Stimulated activated CD4-positive, alpha-beta T cell treated with anti-CD3 and anti-CD28 coated beads, TNF-alpha, amount 100 ng/mL, for 24 hours (primary cell): Measurements from ENCODE around the gene DGKA.
A peak's percentile ranks its signal among the peaks of the same experiment; 100 is the strongest.
"Not testable (repeated sequence)": the region's sequence is repeated elsewhere in the genome, so short reads cannot be mapped to it uniquely, and the experiment has no call there.

Experiments used
- DNase-seq, 3 experiments: peaks; one replicate each; pipeline ENCODE4 v3.0.0-alpha.2; 2020; ENCODE audit warnings: low read depth in 3 of 3

DGKA gene

DNA sequence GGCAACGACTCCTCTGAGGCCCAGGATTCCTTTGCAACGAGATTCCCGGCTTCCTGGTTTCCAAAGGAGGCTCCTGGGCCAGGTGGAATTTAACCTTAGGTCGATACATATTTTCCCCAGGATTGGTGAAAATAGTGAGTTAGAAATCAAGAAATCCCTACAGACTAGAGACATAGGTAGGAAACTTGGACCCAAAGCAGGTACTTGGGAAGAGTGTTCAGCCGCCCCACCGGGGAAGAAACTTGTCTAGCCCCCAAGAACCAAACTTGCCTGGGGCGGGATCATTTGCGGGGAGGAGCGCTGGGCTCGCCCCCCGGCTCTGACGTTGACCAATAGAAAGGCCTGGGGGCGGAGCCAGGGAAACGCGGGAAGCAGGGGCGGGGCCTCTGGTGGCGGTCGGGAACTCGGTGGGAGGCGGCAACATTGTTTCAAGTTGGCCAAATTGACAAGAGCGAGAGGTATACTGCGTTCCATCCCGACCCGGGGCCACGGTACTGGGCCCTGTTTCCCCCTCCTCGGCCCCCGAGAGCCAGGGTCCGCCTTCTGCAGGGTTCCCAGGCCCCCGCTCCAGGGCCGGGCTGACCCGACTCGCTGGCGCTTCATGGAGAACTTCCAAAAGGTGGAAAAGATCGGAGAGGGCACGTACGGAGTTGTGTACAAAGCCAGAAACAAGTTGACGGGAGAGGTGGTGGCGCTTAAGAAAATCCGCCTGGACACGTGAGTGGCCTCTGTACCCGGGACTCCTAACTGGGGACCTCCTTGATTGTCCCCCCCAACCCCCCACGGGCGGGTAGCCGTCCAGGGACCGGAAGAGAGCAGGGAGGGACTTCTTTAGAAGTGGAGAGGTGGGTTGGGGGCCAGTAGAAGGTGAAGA is 35.7 kb downstream of the DGKA start, which contains the start of gene CDK2:
Gene CDK2, plus strand, starts transcription at position 423 of the 874 bp plus-strand sequence. Its CDS starts 179 bp downstream, at position 602.
- DNase-seq: peak; percentile 84 to 95 (median 87)

DNA sequence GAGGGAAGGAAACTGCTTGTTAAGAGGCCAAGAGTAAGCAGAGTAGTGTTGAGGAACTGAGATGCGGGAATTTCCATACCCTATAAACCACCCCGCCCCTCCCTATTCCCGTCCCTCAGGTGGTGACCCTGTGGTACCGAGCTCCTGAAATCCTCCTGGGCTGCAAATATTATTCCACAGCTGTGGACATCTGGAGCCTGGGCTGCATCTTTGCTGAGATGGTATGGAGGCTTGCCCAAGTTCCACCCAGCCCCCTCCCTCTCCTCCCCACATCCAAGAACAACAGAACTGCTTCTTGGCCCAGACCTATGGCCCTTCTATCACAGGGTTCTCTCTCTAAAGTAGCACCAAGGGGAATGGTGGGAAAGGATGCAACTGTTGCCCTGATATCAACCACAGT is 38.4 kb downstream of the DGKA start:
- no peak for DNase-seq

DNA sequence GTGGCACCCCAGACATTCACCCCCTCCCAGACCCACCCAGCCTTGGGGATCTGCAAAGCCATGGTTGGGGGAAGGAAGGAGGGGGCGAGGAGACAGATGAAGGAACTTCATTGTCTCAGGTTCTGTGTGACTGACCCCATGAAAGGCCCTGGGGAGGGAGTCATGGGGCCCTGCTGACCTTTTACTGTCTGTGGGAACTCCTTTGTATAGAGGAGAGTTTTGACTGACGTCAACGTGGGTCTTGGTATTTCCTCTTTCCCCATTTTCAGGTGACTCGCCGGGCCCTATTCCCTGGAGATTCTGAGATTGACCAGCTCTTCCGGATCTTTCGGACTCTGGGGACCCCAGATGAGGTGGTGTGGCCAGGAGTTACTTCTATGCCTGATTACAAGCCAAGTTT is 39.8 kb downstream of the DGKA start:
- no peak for DNase-seq

DNA sequence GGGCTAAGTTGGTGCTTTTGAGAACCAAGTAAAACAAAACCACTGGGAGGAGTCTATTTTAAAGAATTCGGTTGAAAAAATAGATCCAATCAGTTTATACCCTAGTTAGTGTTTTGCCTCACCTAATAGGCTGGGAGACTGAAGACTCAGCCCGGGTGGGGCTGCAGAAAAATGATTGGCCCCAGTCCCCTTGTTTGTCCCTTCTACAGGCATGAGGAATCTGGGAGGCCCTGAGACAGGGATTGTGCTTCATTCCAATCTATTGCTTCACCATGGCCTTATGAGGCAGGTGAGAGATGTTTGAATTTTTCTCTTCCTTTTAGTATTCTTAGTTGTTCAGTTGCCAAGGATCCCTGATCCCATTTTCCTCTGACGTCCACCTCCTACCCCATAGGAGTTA is 41.1 kb downstream of the DGKA start:
- no peak for DNase-seq

DNA sequence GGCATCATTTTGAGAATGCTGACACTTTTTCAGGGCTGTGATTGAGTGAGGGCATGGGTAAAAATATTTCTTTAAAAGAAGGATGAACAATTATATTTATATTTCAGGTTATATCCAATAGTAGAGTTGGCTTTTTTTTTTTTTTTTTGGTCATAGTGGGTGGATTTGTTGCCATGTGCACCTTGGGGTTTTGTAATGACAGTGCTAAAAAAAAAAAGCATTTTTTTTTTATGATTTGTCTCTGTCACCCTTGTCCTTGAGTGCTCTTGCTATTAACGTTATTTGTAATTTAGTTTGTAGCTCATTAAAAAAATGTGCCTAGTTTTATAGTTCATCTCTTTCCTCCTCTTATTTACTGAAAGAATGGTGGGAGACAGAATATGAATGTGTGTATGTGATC is 41.5 kb downstream of the DGKA start:
- DNase-seq: no peak

DNA sequence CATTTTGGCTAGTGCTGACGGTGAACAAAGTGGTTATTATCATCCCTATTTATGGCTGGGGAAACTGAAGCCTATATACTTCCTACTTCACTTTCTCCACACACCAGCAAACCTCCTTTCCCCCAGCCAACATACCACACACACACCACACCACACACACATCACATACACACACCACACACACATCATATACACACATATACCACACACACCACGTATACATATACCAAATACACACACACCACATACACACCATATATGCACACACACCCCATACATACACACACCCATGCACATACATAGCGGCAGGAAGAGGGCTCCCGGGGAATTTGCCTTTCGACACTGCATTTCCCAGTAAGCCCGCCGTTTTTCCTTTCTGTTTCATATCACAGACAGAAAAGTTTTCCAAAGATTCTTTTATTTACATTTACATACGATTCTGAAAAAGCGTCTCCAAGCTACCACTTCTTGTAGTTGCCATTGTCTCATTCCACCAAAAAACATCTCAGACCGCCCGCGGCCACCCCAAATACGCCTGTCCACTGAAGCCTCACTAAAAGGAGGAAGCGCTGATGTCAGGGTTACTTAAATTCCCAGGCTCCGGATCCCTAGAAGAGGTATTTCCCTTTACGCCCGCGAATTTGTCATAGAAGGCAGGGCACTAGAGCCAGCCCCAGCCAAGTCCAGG is 42.1 kb downstream of the DGKA start:
- no peak for DNase-seq

DNA sequence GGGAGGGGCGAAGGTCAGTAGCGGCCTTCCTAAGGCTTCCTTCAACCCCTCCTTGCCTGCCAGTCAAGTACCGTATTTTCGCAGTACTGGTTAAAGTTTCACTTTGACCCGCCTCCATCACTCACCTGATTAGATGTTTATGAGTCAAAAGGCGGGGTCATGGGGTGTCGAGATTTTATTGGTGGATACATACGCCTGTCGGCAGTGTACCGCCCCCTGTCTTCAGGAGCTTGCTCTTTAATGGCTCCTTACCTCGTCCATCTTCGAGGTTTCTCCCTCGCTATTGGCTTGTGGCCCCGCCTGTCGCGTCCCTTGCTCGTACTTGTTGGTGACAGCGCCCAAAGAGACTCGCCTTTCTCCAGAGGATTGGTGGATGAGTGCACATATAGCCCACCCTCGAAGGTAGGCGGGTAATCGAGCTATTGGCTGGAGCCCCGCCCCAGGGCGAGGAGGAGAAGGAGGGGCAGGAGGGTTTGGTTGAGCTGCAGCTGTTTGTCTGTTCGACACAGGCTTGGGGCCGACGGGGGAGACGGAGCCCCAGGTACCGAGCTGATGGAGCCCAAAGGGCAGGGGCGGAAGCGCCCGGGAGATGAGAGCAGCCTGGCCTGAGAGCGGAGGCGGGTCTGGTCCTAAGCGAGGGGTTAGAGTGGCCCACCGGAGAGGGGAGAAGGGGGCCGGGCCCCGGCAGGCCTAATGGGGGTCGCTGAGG is 42.8 kb downstream of the DGKA start, which contains the start of gene RAB5B:
Gene RAB5B, plus strand, starts transcription at position 480 of the 709 bp plus-strand sequence. CDS start 12,883 bp downstream, outside the sequence.
- DNase-seq: peak; percentile 91 to 97 (median 96)

DNA sequence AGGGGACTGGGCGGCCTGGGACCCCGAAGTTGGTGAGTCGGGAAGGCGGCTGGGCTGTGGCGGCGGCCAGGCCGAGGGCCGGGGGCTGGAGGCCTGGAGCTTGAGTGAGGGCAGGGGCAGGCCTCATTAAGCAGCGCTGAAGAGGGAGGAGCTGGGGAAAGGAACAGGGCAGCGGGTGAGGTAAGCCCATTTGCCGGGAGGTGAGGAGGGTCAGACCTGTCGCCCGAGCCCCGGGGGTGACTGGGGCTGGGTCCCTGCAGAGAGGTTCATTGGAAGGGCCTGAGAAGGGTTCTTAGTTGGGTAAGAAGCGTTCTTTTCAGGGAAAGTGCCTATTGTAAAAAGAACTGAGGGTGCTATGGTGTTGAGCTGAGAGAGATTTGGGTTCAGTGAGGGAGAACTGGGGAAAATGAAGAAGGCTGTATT is 43.4 kb downstream of the DGKA start:
- DNase-seq: peak in 1 of 3 experiments; percentile 30

DNA sequence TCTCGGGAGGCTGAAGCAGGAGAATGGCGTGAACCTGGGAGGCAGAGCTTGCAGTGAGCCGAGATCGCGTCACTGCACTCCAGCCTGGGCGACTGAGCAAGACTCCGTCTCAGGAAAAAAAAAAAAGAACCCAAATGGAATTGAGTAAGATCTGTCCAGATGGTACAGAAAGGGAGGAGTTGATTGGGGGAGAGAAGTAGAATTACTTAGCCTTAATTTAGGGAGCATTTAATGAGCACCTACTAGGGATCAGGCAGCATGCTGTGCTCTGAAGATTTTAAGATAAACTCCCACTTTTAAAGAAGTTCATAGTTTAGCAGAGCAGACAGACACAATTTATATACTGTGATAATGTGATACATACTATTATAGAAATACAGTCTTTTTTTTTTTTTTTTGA is 47.4 kb downstream of the DGKA start:
- DNase-seq: no peak

DNA sequence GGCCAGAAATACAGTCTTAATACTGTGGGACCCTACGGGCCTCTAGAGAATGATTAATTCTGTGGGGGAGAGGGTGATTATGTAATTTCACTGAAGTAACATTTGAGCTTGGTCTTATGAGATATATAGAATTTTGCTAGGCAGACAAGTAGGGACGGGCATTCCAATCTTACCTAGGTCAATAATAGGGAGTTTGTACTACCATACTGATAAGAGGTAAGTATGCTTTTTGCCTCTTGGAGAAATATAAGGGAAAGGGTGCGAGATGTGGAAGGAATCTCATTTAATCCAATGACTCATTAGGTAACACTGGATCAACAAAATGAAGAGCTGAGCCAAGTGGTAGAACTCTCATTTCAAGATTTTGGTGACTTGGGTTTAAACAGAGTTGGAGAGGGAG is 48.1 kb downstream of the DGKA start:
- DNase-seq: no peak

DNA sequence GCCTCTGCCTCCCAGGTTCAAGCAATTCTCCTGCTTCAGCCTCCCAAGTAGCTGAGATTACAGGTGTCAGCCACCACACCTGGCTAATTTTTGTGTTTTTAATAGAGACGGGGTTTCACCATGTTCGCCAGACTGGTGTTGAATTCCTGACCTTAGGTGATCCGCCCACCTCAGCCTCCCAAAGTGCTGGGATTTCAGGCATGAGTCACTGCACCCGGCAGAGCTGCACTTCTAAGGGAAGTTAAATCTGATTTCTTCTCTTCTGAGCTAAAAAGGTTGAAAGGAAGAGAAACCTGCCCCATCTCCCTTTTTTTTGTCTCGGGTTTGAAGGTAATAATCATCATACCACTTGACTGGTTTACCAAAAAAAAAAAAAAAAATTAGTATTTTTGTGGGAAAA is 50.9 kb downstream of the DGKA start:
- not testable (repeated sequence) for DNase-seq

DNA sequence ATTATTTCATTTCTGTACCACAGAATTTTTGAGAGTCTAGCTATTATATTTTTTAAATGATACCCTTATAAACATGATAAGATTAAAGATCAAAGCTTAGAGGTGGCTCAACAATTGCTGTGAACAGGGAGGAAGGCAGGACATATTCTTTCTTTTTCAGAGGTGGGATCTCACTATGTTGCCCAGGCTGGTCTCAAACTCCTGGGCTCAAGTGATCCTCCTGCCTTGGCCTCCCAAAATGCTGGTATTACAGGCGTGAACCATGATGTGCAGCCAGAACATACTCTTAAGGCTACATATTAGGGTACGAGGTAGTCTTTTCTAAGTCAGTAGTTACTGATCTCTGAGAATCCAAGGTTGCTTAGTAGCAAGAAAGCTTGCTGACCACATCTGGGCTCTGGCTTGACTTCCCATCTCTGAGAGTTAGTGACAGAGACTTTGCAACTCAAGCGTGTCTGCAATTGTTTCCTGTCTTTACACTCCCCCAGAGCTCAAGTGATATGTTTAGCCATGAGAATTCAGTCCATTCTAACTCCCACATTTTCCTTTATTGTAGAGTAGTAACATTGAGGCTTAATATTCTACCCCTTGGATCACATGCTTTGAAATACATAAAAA is 51.5 kb downstream of the DGKA start:
- no peak for DNase-seq

DNA sequence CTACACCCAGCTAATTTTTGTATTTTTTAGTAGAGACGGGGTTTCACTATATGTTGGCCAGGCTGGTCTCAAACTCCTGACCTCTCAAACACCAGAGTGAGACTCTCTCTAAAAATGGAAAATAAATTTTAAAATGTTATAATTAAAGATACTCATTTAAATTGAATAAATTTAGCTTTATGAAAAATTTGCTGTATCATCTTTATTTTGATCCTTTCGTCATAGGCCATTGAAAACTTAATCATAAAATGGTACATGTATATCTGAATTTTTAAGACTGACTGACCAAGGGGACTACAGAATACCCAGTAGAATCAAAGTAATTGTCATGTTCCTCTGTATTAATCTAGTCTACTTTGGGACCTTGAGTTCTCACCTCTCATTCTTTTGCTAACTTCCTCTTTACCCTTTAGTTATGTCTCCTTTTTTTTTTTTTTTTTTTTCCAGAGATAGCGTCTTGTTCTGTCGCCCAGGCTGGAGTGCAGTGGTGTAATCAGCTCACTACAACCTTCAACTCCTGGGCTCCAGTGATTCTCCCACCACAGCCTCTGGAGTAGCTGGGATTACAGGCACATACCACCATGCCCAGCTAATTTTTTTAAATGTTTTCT is 52.4 kb downstream of the DGKA start:
- no peak for DNase-seq

DNA sequence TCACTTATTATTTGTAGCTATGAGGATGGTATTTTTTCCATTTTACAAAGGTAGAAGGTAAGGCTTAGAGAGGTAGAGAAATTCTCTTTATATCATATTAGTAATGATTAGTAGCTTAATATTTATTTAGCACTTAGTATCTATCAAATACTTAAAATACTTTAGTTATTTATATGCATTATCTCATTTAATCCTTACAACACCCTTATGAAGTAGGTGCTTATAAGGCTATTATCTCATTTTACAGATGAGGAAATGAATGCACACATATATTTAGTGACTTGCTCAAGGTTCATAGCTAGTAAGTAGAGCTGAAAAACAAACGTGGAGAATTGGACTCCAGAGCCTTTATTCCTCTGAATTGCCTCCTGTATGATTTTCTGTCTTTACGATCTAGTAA is 53.9 kb downstream of the DGKA start:
- no peak for DNase-seq

DNA sequence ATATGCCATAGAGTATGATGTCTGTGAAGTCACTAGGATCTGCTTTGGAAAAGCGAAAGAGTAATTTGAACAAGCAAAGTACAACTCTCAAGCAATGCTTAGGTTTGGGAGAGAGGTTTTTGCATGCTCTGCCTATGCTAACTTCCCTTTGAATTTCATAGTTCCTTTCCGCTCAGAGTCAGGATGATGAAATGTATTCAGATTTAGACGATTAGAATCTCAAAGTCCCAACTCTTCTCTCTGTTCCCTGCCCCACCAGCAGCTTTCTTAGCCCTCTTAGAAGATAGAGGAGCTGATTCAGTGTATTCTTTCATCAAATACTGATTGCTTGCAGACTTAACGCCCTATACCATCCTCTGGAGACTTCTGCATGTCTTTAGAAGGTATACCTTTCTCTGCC is 54.4 kb downstream of the DGKA start:
- no peak for DNase-seq

DNA sequence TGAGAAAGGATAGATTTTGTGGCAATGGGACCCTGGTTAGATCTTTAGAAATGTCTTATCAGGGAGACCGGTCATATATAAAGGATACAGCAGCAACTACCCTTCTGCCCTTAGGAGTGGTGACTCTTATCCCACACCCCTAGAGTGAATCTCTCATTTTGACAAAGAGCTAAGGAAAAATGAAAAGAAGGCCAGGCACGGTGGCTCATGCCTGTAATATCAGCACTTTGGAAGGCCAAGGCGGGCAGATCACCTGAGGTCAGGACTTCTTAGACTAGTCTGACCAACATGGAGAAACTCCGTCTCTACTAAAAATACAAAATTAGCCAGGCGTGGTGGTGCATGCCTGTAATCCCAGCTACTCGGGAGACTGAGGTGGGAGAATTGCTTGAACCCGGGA is 55.0 kb downstream of the DGKA start:
- not testable (repeated sequence) for DNase-seq

DNA sequence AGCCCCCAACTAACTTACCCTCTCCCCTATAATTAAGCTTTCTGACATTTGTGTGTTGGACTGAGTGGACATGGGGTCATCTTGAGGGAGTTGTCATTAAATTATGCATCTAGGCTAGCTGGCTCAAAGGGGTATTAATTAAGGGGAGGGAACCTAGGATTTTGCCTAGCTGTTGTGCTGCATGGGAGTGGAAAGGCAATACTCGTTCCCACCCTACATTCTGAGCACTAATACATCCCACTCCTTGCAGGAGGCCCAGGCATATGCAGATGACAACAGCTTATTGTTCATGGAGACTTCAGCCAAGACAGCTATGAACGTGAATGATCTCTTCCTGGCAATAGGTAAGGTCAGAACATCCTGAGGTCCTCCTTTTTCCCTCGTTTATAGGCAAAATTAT is 60.1 kb downstream of the DGKA start:
- DNase-seq: no peak

DNA sequence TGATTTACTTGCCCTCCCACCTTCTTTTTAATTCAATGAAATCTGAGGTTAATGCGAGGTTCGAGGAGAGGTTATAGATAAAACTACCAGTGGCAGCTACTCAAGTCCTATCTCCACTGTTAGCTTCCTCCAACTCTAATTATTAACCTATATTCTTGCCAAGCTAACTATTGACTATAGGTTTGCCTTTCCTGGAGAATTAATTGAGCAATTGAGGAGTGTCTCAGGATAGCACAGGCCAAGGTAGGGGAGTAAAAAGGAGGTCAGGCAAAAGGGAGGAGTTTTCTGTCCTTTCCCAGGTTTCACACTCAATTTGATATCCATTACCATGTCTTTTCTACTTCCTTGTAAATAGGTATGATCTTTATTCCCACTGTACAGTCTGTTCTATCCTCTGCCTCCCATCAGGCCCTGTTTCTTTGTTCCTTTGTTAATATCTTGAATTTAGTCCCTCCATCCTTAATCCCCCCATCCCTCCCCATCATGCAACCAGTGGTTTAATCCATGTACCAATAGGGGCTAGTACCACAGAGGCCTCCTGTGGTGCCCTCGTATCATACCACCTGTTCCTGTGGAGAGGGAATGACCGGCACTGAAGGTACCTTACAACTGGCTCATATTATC is 62.4 kb downstream of the DGKA start:
- no peak for DNase-seq

DNA sequence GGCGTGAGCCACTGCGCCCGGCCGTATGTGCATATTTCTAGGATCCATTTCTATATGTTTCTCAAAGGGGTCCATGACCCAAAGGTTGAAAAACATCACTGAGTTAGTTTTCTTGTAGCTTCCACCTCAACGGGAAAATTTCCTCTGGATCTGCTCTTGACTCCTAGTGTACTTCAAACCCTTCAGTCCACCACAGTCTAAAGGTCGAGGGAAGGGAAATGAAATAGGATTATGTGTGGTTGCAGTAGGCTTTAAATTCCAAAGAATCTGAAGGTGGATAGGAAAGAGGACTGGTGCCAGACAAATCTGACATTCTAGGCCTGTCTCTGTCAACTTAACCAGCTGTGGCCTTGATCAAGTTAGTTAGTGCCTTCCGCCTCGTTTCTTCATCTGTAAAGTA is 64.4 kb downstream of the DGKA start:
- no peak for DNase-seq

DNA sequence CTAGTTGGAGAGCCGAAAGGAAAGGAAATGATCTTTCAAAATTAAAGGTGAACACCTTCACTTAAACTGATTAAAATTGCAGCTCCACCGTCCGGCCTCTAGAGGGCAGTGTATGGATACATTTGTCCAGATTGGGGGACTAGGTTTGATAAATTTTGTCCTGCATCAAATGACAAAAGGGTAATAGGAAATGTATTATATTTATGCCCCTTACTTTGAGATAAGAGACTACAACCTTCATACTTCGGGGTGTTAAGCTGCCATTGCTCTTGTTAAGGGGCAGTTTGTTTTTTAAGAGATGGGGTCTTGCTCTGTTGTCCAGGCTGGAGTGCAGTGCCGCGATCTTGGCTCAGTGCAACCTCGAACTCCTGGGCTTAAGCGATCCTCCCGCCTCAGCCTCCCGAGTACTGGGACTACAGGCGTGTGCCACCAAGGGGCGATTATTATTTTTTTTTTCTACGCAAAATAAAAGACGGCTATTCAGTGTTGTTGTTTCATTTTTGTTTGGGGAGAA is 65.3 kb downstream of the DGKA start:
- peak; percentile 43 to 44 (median 43) for DNase-seq
